OCI-LY7 (cell line): Measurements from ENCODE around the gene SERPINA1. TPM values are rescaled to one million over a fixed set of nuclear protein-coding genes. Genes with fewer than 3 reads are reported as not detected.

Experiments
- BruUV-seq: library from RNA; stranded (reverse); fragments of 400-500 nt; replicated peaks from 2 replicates; lab custom pipeline; 2021; lab: Mats Ljungman, UMichigan
- CTCF ChIA-PET: fragments of 300-600 bp; sonication (Branson Sonifier 250); formaldehyde crosslinking; loops from one replicate; lab custom pipeline; 2022; ENCODE audit warnings: antibody characterized with exemption; ENCODE audit not compliant: unreplicated experiment; lab: Charles Lee
- POLR2A ChIA-PET: fragments of 300-600 bp; sonication (Branson Sonifier 250); formaldehyde crosslinking; loops from one replicate; lab custom pipeline; 2022; ENCODE audit warnings: antibody characterized with exemption; lab: Charles Lee
- DNase-seq: peaks from one replicate; pipeline ENCODE4 v3.0.0-alpha.2; 2015; ENCODE audit warnings: low spot score
- H2AFZ ChIP-seq: fragments of 200-600 bp; sonication (generic), shearing (Covaris generic); 2 replicates; pipeline ENCODE4 v1.6.1; 2014; ENCODE audit warnings: mild to moderate bottlenecking, antibody characterized with exemption, low read length, moderate library complexity
- H3K27ac ChIP-seq: fragments of 200-600 bp; sonication (generic); 2 replicates; pipeline ENCODE4 v1.5.1; 2014; ENCODE audit warnings: mixed run types, low read depth, mild to moderate bottlenecking, moderate library complexity, low read length, inconsistent platforms; ENCODE audit not compliant: poor library complexity, severe bottlenecking
- H3K36me3 ChIP-seq: fragments of 200-600 bp; sonication (generic); 2 replicates; pipeline ENCODE4 v1.6.1; 2014; ENCODE audit warnings: mild to moderate bottlenecking, antibody characterized with exemption, low read length, moderate library complexity, mixed read lengths; ENCODE audit not compliant: insufficient read depth
- H3K4me1 ChIP-seq: fragments of 200-600 bp; sonication (generic); 2 replicates; pipeline ENCODE4 v1.5.1; 2014; ENCODE audit warnings: mild to moderate bottlenecking, low read length; ENCODE audit not compliant: insufficient read depth, poor library complexity, severe bottlenecking
- H3K4me2 ChIP-seq: fragments of 200-600 bp; sonication (generic); 2 replicates; pipeline ENCODE4 v1.6.1; 2014; ENCODE audit warnings: mild to moderate bottlenecking, low read length
- H3K4me3 ChIP-seq: fragments of 200-600 bp; sonication (generic); 2 replicates; pipeline ENCODE4 v1.5.1; 2014; ENCODE audit warnings: mild to moderate bottlenecking, low read depth, low read length; ENCODE audit not compliant: poor library complexity, severe bottlenecking
- H3K79me2 ChIP-seq: fragments of 200-600 bp; sonication (generic); 2 replicates; pipeline ENCODE4 v1.6.1; 2016; ENCODE audit warnings: low read depth, mild to moderate bottlenecking, low read length, moderate library complexity, mixed read lengths; ENCODE audit not compliant: insufficient read depth
- H3K9me2 ChIP-seq: fragments of 200-600 bp; sonication (generic); 2 replicates; pipeline ENCODE4 v1.6.1; 2016; ENCODE audit warnings: mild to moderate bottlenecking, low read length, mixed read lengths; ENCODE audit not compliant: insufficient read depth
- H3K9me3 ChIP-seq: fragments of 200-600 bp; sonication (generic); 2 replicates; pipeline ENCODE4 v1.6.1; 2014; ENCODE audit warnings: mild to moderate bottlenecking, mixed run types, low read length, mixed read lengths
- H4K20me1 ChIP-seq: fragments of 200-600 bp; sonication (generic); 2 replicates; pipeline ENCODE4 v1.6.1; 2014; ENCODE audit warnings: mild to moderate bottlenecking, antibody characterized with exemption, low read length, moderate library complexity, mixed read lengths; ENCODE audit not compliant: insufficient read depth
- CTCF ChIP-seq: fragments of 200-600 bp; sonication (generic); conservative IDR thresholded peaks from 2 replicates; pipeline ENCODE4 v1.5.1; 2014; ENCODE audit warnings: mild to moderate bottlenecking, antibody characterized with exemption, low read length, moderate library complexity, mixed read lengths
- EZH2phosphoT487 ChIP-seq: fragments of 200-600 bp; sonication (generic); IDR thresholded peaks from 2 replicates; pipeline ENCODE4 v1.6.1; 2018; ENCODE audit warnings: low read depth, borderline replicate concordance, mild to moderate bottlenecking, mixed run types, antibody characterized with exemption, low read length, moderate library complexity, mixed read lengths
- intact Hi-C: fragments of 100-400 bp; cut with micrococcal nuclease; formaldehyde crosslinking; loops from one replicate; pipeline ENCODE4 v1.10.0; 2022; ENCODE audit not compliant: unreplicated experiment
- total RNA-seq, 2 experiments: library from RNA; depleted of rRNA in 1 of 2; stranded (reverse); fragments of >200 nt in 1 of 2; shearing (Covaris generic) in 1 of 2; gene quantifications; 2 replicates each; pipeline ENCODE4 v1.2.3, GENCODE V29; 2014 to 2022

The SERPINA1 gene
- total RNA-seq, 2 experiments from 2014 or later: not detected

GRCh38 chr14:94401083-94401482 lies 12.7 kb upstream of the SERPINA1 start:
- no TSS peak for BruUV-seq
- no peaks in the 10 kb centered on the region for H3K79me2 ChIP-seq
- POLR2A ChIA-PET: interaction anchor here (0.6 kb wide), 1 partner anchor 93 kb away, joined by 3 read pairs; no protein-coding TSS in a partner anchor
- no peak overlapping the region for H3K27ac ChIP-seq
- H3K4me3 ChIP-seq: no peak overlapping the region
- H3K4me1 ChIP-seq: no peaks in the 10 kb centered on the region
- H3K36me3 ChIP-seq: no peaks in the 10 kb centered on the region
- CTCF ChIA-PET: no interaction called here
- no peak overlapping the region for H3K4me2 ChIP-seq
- no peaks in the 10 kb centered on the region for H3K9me3 ChIP-seq
- H2AFZ ChIP-seq: no peak overlapping the region
- DNase-seq: no peak
- no peaks in the 10 kb centered on the region for H4K20me1 ChIP-seq
- TF ChIP-seq CTCF (no peak), EZH2phosphoT487 (no peak)
- H3K9me2 ChIP-seq: no peaks in the 10 kb centered on the region
- intact Hi-C loops: no loop called here

DNA sequence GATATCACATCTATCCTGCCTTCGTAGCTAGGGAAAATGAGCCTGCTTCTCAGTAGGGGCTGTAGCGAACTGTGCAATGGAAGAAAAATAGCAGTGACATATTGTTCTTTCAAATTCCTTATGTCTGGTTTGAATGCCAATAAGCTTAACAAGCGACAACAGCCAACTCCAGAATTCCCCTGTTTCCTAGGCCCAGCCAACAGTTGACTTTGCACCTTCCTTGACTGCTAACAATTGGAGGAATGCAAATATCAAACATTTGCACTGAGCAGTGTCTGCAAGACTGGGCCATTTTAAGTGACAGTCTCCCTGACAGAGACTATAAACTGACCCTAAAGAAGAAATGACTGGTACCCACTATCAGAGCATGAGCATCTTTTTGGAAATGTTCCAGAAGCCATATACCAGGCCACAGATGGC lies 12.0 kb upstream of the SERPINA1 start:
- BruUV-seq: no TSS peak
- CTCF ChIA-PET: no interaction called here
- H3K9me3 ChIP-seq: no peaks in the 10 kb centered on the region
- H4K20me1 ChIP-seq: no peaks in the 10 kb centered on the region
- H3K4me2 ChIP-seq: no peak overlapping the region
- no peak for DNase-seq
- TF ChIP-seq EZH2phosphoT487: no peak
- TF ChIP-seq CTCF: no peak
- H3K4me1 ChIP-seq: no peaks in the 10 kb centered on the region
- intact Hi-C loops: no loop called here
- POLR2A ChIA-PET: no interaction called here
- no peaks in the 10 kb centered on the region for H3K36me3 ChIP-seq
- H3K9me2 ChIP-seq: no peaks in the 10 kb centered on the region
- H2AFZ ChIP-seq: no peak overlapping the region
- no peak overlapping the region for H3K4me3 ChIP-seq
- H3K79me2 ChIP-seq: no peaks in the 10 kb centered on the region
- H3K27ac ChIP-seq: no peak overlapping the region

- Histone ChIP-seq H3K4me1 (no peaks in the 10 kb centered on the region), H3K4me2 (no peak overlapping the region), H3K4me3 (no peak overlapping the region), H3K9me3 (no peaks in the 10 kb centered on the region), H3K9me2 (no peaks in the 10 kb centered on the region), H3K79me2 (no peaks in the 10 kb centered on the region), H2AFZ (no peak overlapping the region), H3K36me3 (no peaks in the 10 kb centered on the region), H4K20me1 (no peaks in the 10 kb centered on the region), H3K27ac (no peak overlapping the region)
- ChIA-PET CTCF (no interaction called here), POLR2A (no interaction called here)
- TF ChIP-seq CTCF (no peak), EZH2phosphoT487 (no peak)
- no peak for DNase-seq
- intact Hi-C loops: no loop called here
- no TSS peak for BruUV-seq
Measured at GRCh38 chr14:94398536-94398935, 10.1 kb upstream of the SERPINA1 start.
